Neural cell (in vitro differentiated cells): ENCODE results near the gene MRPL38. TPM values are rescaled to one million over a fixed set of nuclear protein-coding genes. Genes with fewer than 3 reads are reported as not detected.

Experiments
- H2AFZ ChIP-seq: fragments of 200-600, 300-800 bp; sonication (generic), shearing (Covaris generic); 2 replicates; pipeline ENCODE4 v1.6.0; 2014; ENCODE audit warnings: low read depth, mild to moderate bottlenecking, antibody characterized with exemption, low read length, moderate library complexity
- H3F3A ChIP-seq: fragments of 200-600 bp; shearing (Covaris generic); 2 replicates; pipeline ENCODE4 v1.6.1; 2016; ENCODE audit warnings: mild to moderate bottlenecking, moderate library complexity, mixed read lengths, antibody characterized with exemption, low read length; ENCODE audit not compliant: insufficient read depth, poor library complexity, severe bottlenecking
- H3K27ac ChIP-seq: fragments of 200-600, 300-800 bp; sonication (generic), shearing (Covaris generic); 2 replicates; pipeline ENCODE4 v1.5.1; 2014; ENCODE audit warnings: mild to moderate bottlenecking, low read length, moderate library complexity
- H3K27me3 ChIP-seq: fragments of 300-800, 200-600 bp; sonication (generic), shearing (Covaris generic); 2 replicates; pipeline ENCODE4 v1.6.0; 2014; ENCODE audit warnings: mild to moderate bottlenecking, low read depth, low read length, moderate library complexity; ENCODE audit not compliant: insufficient read depth
- H3K36me3 ChIP-seq: fragments of 300-800, 200-600 bp; sonication (generic), shearing (Covaris generic); 2 replicates; pipeline ENCODE4 v1.5.1; 2014; ENCODE audit warnings: mild to moderate bottlenecking, antibody characterized with exemption, low read length, moderate library complexity; ENCODE audit not compliant: insufficient read depth
- H3K4me2 ChIP-seq: fragments of 300-800, 200-600 bp; sonication (generic), shearing (Covaris generic); 2 replicates; pipeline ENCODE4 v1.6.0; 2014; ENCODE audit warnings: mild to moderate bottlenecking, low read length
- H3K4me3 ChIP-seq: fragments of 300-800, 200-600 bp; sonication (generic), shearing (Covaris generic); 2 replicates; pipeline ENCODE4 v1.5.1; 2014; ENCODE audit warnings: mild to moderate bottlenecking, low read length, moderate library complexity
- H3K79me2 ChIP-seq: fragments of 200-600 bp; shearing (Covaris generic); replicated peaks from 2 replicates; pipeline ENCODE4 v1.6.0; 2014; ENCODE audit warnings: mild to moderate bottlenecking, low read length, moderate library complexity; ENCODE audit not compliant: insufficient read depth
- H3K9ac ChIP-seq: fragments of 300-800, 200-600 bp; sonication (generic), shearing (Covaris generic); 2 replicates; pipeline ENCODE4 v1.6.1; 2016; ENCODE audit warnings: mild to moderate bottlenecking, low read length, mixed read lengths
- H3K9me2 ChIP-seq: fragments of 200-600 bp; shearing (Covaris generic); 2 replicates; pipeline ENCODE4 v1.6.1; 2016; ENCODE audit warnings: mild to moderate bottlenecking, low read length, mixed read lengths; ENCODE audit not compliant: insufficient read depth
- H3K9me3 ChIP-seq: fragments of 200-600, 300-800 bp; sonication (generic), shearing (Covaris generic); 2 replicates; pipeline ENCODE4 v1.6.1; 2016; ENCODE audit warnings: mild to moderate bottlenecking, mixed run types, low read length, moderate library complexity, mixed read lengths
- H4K20me1 ChIP-seq: fragments of 200-600 bp; shearing (Covaris generic); 2 replicates; pipeline ENCODE4 v1.6.1; 2016; ENCODE audit warnings: mild to moderate bottlenecking, mixed run types; ENCODE audit not compliant: insufficient read depth
- EP300 ChIP-seq: fragments of 450-650 bp; conservative IDR thresholded peaks from 2 replicates; pipeline ENCODE4 v1.6.1; 2014; ENCODE audit warnings: antibody characterized with exemption, mild to moderate bottlenecking, moderate library complexity; ENCODE audit not compliant: poor library complexity, severe bottlenecking
- EZH2 ChIP-seq: fragments of 200-600, 300-800 bp; shearing (Covaris generic), sonication (generic); IDR thresholded peaks from 2 replicates; pipeline ENCODE4 v1.6.1; 2014; ENCODE audit warnings: antibody characterized with exemption, low read length, borderline replicate concordance, mild to moderate bottlenecking; ENCODE audit not compliant: insufficient read depth, poor library complexity, severe bottlenecking
- MXI1 ChIP-seq: fragments of 450-650 bp; conservative IDR thresholded peaks from 2 replicates; pipeline ENCODE4 v1.6.1; 2014; ENCODE audit warnings: antibody characterized with exemption, mild to moderate bottlenecking; ENCODE audit not compliant: poor library complexity, severe bottlenecking
- POLR2AphosphoS5 ChIP-seq: IDR thresholded peaks from 2 replicates; pipeline ENCODE4 v1.6.1; 2012
- RAD21 ChIP-seq: fragments of 450-650 bp; conservative IDR thresholded peaks from 2 replicates; pipeline ENCODE4 v1.6.1; 2014; ENCODE audit warnings: antibody characterized with exemption, mild to moderate bottlenecking, moderate library complexity
- SMC3 ChIP-seq: fragments of 450-650 bp; conservative IDR thresholded peaks from 2 replicates; pipeline ENCODE4 v1.6.1; 2014; ENCODE audit warnings: antibody characterized with exemption, mild to moderate bottlenecking, moderate library complexity; ENCODE audit not compliant: poor library complexity
- TAF1 ChIP-seq: IDR thresholded peaks from 2 replicates; pipeline ENCODE4 v1.6.1; 2012; ENCODE audit warnings: low read depth
- polyA plus RNA-seq: library from polyadenylated mRNA; depleted of rRNA; stranded (reverse); fragments of >200 nt; gene quantifications from 2 replicates; pipeline ENCODE4 v1.2.3, GENCODE V29; 2014
- TF ChIP-seq, protein P1 (sequence below): IDR thresholded peaks from 2 replicates; pipeline ENCODE4 v1.6.1; 2012; ENCODE audit warnings: borderline replicate concordance
- TF ChIP-seq, protein P2 (sequence below): fragments of 450-650 bp; IDR thresholded peaks from 2 replicates; pipeline ENCODE4 v1.5.1; 2014; ENCODE audit warnings: antibody characterized with exemption, mild to moderate bottlenecking, moderate library complexity; ENCODE audit not compliant: poor library complexity, severe bottlenecking

The MRPL38 gene
- polyA plus RNA-seq, 1 donor from 2014 or later: 91.2 TPM

DNA sequence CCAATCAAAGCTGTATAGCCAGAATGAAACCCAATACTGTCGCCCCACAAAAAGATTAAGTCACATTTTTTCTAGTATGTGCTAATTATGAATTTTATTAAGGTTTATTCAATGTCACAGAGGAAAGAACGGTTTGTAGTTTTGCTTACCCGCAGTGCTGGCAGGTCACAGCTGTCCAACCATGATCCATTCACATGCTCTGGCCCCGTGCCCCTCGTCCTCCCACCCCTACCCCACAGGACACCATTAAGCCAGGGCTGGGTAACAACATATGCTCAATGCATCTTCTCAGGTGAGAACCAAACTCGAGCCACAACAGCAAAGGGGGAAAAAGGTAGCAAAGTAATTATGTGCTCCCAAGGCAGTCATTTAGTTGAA lies 36.7 kb upstream of the MRPL38 start:
- Histone ChIP-seq H3K36me3 (peaks cover 5% of the 10 kb centered on the region), H4K20me1 (no peaks in the 10 kb centered on the region), H3K4me3 (peak overlapping the region; percentile 99), H3K9me3 (no peaks in the 10 kb centered on the region), H3K79me2 (no peaks in the 10 kb centered on the region), H3K4me2 (peak overlapping the region; percentile 90), H3K27ac (no peak overlapping the region), H3K27me3 (no peaks in the 10 kb centered on the region), H2AFZ (no peak overlapping the region), H3K9me2 (no peaks in the 10 kb centered on the region), H3K9ac (no peak overlapping the region), H3F3A (no peaks in the 10 kb centered on the region)
- TF ChIP-seq MXI1 (no peak), EP300 (no peak), RAD21 (no peak), POLR2AphosphoS5 (no peak), EZH2 (no peak), SMC3 (no peak), TAF1 (no peak)
- TF ChIP-seq, protein P1, sequence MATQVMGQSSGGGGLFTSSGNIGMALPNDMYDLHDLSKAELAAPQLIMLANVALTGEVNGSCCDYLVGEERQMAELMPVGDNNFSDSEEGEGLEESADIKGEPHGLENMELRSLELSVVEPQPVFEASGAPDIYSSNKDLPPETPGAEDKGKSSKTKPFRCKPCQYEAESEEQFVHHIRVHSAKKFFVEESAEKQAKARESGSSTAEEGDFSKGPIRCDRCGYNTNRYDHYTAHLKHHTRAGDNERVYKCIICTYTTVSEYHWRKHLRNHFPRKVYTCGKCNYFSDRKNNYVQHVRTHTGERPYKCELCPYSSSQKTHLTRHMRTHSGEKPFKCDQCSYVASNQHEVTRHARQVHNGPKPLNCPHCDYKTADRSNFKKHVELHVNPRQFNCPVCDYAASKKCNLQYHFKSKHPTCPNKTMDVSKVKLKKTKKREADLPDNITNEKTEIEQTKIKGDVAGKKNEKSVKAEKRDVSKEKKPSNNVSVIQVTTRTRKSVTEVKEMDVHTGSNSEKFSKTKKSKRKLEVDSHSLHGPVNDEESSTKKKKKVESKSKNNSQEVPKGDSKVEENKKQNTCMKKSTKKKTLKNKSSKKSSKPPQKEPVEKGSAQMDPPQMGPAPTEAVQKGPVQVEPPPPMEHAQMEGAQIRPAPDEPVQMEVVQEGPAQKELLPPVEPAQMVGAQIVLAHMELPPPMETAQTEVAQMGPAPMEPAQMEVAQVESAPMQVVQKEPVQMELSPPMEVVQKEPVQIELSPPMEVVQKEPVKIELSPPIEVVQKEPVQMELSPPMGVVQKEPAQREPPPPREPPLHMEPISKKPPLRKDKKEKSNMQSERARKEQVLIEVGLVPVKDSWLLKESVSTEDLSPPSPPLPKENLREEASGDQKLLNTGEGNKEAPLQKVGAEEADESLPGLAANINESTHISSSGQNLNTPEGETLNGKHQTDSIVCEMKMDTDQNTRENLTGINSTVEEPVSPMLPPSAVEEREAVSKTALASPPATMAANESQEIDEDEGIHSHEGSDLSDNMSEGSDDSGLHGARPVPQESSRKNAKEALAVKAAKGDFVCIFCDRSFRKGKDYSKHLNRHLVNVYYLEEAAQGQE: no peak
- TF ChIP-seq, protein P2, sequence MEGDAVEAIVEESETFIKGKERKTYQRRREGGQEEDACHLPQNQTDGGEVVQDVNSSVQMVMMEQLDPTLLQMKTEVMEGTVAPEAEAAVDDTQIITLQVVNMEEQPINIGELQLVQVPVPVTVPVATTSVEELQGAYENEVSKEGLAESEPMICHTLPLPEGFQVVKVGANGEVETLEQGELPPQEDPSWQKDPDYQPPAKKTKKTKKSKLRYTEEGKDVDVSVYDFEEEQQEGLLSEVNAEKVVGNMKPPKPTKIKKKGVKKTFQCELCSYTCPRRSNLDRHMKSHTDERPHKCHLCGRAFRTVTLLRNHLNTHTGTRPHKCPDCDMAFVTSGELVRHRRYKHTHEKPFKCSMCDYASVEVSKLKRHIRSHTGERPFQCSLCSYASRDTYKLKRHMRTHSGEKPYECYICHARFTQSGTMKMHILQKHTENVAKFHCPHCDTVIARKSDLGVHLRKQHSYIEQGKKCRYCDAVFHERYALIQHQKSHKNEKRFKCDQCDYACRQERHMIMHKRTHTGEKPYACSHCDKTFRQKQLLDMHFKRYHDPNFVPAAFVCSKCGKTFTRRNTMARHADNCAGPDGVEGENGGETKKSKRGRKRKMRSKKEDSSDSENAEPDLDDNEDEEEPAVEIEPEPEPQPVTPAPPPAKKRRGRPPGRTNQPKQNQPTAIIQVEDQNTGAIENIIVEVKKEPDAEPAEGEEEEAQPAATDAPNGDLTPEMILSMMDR: no peak

DNA sequence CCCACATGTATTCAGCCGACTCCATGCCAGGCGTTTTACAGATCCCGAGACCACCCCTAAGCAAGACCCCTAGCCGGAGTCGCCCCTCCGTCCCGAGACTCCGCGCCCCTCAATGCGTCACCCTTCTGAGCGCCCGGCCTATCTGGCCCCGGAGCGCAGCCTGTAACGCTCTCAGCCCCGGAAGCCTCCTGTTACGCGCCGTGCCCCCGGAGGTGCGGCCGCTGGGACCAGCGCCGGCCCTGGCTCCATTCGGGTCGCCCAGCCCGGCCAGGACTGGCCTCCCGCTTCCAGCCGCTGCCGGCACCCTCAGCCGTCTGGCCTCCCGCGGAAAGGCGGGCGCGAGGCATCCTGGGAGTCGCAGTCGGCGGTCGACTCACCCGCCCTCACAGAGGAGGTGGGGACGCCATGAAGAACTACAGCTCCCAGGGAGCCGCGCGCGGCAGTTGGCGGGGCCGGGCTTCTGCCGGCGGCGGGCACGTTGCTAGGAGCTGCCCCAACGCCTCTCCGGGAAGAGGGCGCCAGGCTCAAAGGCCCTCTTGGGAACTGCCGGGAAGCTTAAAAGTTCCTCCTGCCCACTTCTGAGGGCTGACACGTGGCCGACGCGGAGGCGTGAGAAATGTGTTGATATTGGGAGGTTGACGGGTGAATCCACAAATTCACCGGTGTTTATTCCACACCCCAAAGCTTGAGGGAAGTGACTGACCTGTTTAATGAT lies 36.2 kb upstream of the MRPL38 start, which contains the start of gene FBF1:
Gene FBF1 (minus strand): TSS at position 316 of the 715 bp plus-strand sequence. CDS start 2,893 bp downstream, outside the sequence.
- no peaks in the 10 kb centered on the region for H3F3A ChIP-seq
- no peaks in the 10 kb centered on the region for H3K36me3 ChIP-seq
- H4K20me1 ChIP-seq: no peaks in the 10 kb centered on the region
- H3K79me2 ChIP-seq: no peaks in the 10 kb centered on the region
- peak within 1 kb of the TSS; percentile 52 for H3K27ac ChIP-seq
- peak within 1 kb of the TSS; percentile 99 for H3K4me3 ChIP-seq
- H3K27me3 ChIP-seq: no peaks in the 10 kb centered on the region
- peak within 1 kb of the TSS; percentile 84 for H3K9ac ChIP-seq
- H3K9me3 ChIP-seq: no peaks in the 10 kb centered on the region
- peak within 1 kb of the TSS; percentile 89 for H2AFZ ChIP-seq
- peak within 1 kb of the TSS; percentile 90 for H3K4me2 ChIP-seq
- peak; percentile 42 for TF ChIP-seq TAF1
- TF ChIP-seq POLR2AphosphoS5: peak; percentile 92
- peak; percentile 37 for TF ChIP-seq SMC3
- TF ChIP-seq EP300: no peak
- TF ChIP-seq EZH2: no peak
- TF ChIP-seq MXI1: peak; percentile 96
- TF ChIP-seq, protein P2: peak; percentile 38
- no peak for TF ChIP-seq RAD21
- TF ChIP-seq, protein P1: peak; percentile 63
- H3K9me2 ChIP-seq: no peaks in the 10 kb centered on the region
